Measurements from ENCODE around the gene SEMA6A.

Gene SEMA6A

GRCh38 chr5:116492776-116493175 lies 81.8 kb downstream of the SEMA6A start:
- no peak for DNase-seq (ENCODE audit: low read depth, low spot score)

- peak; percentile 87 for DNase-seq (ENCODE audit: low read depth, low spot score)
These were observed 82.5 kb downstream of the SEMA6A start for GRCh38 chr5:116492016-116492623.

GRCh38 chr5:116488356-116489041 lies 86.1 kb downstream of the SEMA6A start:
- DNase-seq (ENCODE audit: low read depth, low spot score) = no peak

GRCh38 chr5:116487045-116487444 lies 87.6 kb downstream of the SEMA6A start:
- DNase-seq (ENCODE audit: low read depth, low spot score) = no peak

GRCh38 chr5:116486588-116486987 lies 88.0 kb downstream of the SEMA6A start:
- DNase-seq (ENCODE audit: low read depth, low spot score) = no peak

GRCh38 chr5:116484645-116485044 lies 90.0 kb downstream of the SEMA6A start:
- DNase-seq (ENCODE audit: low read depth, low spot score) = no peak

GRCh38 chr5:116482394-116482793 lies 92.2 kb downstream of the SEMA6A start:
- no peak for DNase-seq (ENCODE audit: low read depth, low spot score)

GRCh38 chr5:116480894-116481510 lies 93.6 kb downstream of the SEMA6A start:
- no peak for DNase-seq (ENCODE audit: low read depth, low spot score)

GRCh38 chr5:116479776-116480675 lies 94.6 kb downstream of the SEMA6A start:
- no peak for DNase-seq (ENCODE audit: low read depth, low spot score)

- no peak for DNase-seq (ENCODE audit: low read depth, low spot score)
These were observed 96.1 kb downstream of the SEMA6A start for GRCh38 chr5:116478491-116478890.

- no peak for DNase-seq (ENCODE audit: low read depth, low spot score)
These were observed 97.6 kb downstream of the SEMA6A start for GRCh38 chr5:116476897-116477537.

- DNase-seq (ENCODE audit: low read depth, low spot score) = no peak
These were observed 99.3 kb downstream of the SEMA6A start for GRCh38 chr5:116475338-116475737.

- DNase-seq (ENCODE audit: low read depth, low spot score) = no peak
These were observed 100.9 kb downstream of the SEMA6A start for GRCh38 chr5:116473706-116474105.

GRCh38 chr5:116472274-116472673 lies 102.3 kb downstream of the SEMA6A start:
- no peak for DNase-seq (ENCODE audit: low read depth, low spot score)

- DNase-seq (ENCODE audit: low read depth, low spot score) = no peak
These were observed 105.0 kb downstream of the SEMA6A start for GRCh38 chr5:116469631-116470030.

GRCh38 chr5:116468583-116468982 lies 106.0 kb downstream of the SEMA6A start:
- no peak for DNase-seq (ENCODE audit: low read depth, low spot score)

- DNase-seq (ENCODE audit: low read depth, low spot score) = no peak
These were observed 107.2 kb downstream of the SEMA6A start for GRCh38 chr5:116467465-116467843.

- no peak for DNase-seq (ENCODE audit: low read depth, low spot score)
These were observed 107.7 kb downstream of the SEMA6A start for GRCh38 chr5:116466727-116467464.

GRCh38 chr5:116465411-116465810 lies 109.2 kb downstream of the SEMA6A start:
- DNase-seq (ENCODE audit: low read depth, low spot score) = no peak

GRCh38 chr5:116464144-116464708 lies 110.4 kb downstream of the SEMA6A start:
- no peak for DNase-seq (ENCODE audit: low read depth, low spot score)

- DNase-seq (ENCODE audit: low read depth, low spot score) = no peak
These were observed 112.1 kb downstream of the SEMA6A start for GRCh38 chr5:116462500-116462899.
